Measurements from ENCODE around the gene RLF.

The RLF gene

DNA sequence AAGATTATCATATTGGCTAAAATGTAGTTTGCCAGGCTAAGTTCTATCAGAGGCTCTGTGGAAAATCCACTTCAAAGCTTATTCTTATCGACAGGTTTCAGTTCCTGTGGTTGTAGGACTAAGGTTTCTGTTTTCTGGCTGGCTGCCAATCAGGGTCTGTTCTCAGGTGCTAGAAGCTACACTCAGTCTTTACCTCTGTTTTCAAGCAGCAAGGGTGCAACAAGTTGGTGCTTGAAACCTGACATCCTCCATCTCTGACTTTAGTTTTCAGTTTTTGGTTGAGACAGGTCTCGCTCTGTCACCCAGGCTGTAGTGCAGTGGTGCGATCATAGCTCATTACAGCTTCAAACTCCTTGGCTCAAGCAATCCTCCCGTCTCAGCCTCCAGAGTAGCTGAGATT, 71.3 kb downstream of the RLF start:
- H3K36me3 ChIP-seq (ENCODE audit: insufficient read depth, low read length), result peaks cover 81% of the 10 kb centered on the region
- ATAC-seq (ENCODE audit: insufficient read depth, low read depth), result no peak

DNA sequence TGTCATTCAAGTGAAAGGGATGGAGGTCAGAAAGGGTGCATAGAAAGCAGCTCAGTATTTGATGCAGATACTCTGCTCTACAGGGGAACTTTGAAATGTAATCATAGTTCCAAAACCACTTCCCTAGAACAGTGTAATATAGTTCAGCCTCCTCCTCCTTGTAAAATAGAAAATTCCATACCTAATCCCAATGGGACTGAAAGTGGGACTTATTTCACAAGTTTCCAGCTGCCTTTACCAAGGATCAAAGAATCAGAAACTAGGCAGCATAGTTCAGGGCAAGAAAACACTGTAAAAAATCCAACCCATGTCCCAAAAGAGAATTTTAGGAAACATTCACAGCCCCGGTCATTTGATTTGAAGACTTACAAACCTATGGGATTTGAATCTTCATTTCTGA, 78.4 kb downstream of the RLF start:
- H3K36me3 ChIP-seq (ENCODE audit: insufficient read depth, low read length), result peaks cover 48% of the 10 kb centered on the region

More for the DNA sequence above, 71.3 kb downstream of the RLF start:
- no peak overlapping the region for H3K27ac ChIP-seq (ENCODE audit: low read length)
- no peak overlapping the region for H3K4me2 ChIP-seq (ENCODE audit: insufficient read depth, low read length)
- H3K79me2 ChIP-seq (ENCODE audit: insufficient read depth, low read length), result no peaks in the 10 kb centered on the region
- H3K9ac ChIP-seq (ENCODE audit: low read depth, low read length), result no peak overlapping the region
- H3K27me3 ChIP-seq (ENCODE audit: insufficient read depth, low read length, poor library complexity), result no peaks in the 10 kb centered on the region
- no peaks in the 10 kb centered on the region for H3K9me3 ChIP-seq (ENCODE audit: insufficient read depth, low read length, severe bottlenecking)
- no peaks in the 10 kb centered on the region for H4K20me1 ChIP-seq (ENCODE audit: insufficient read depth, low read length)
- H3K4me3 ChIP-seq (ENCODE audit: low read depth in 1 of 2, low read length in 2 of 2), result no peak overlapping the region
- H3K4me1 ChIP-seq (ENCODE audit: insufficient read depth, low read length), result no peaks in the 10 kb centered on the region
- no peak overlapping the region for H2AFZ ChIP-seq (ENCODE audit: low read depth, low read length)
- TF ChIP-seq, protein P1, sequence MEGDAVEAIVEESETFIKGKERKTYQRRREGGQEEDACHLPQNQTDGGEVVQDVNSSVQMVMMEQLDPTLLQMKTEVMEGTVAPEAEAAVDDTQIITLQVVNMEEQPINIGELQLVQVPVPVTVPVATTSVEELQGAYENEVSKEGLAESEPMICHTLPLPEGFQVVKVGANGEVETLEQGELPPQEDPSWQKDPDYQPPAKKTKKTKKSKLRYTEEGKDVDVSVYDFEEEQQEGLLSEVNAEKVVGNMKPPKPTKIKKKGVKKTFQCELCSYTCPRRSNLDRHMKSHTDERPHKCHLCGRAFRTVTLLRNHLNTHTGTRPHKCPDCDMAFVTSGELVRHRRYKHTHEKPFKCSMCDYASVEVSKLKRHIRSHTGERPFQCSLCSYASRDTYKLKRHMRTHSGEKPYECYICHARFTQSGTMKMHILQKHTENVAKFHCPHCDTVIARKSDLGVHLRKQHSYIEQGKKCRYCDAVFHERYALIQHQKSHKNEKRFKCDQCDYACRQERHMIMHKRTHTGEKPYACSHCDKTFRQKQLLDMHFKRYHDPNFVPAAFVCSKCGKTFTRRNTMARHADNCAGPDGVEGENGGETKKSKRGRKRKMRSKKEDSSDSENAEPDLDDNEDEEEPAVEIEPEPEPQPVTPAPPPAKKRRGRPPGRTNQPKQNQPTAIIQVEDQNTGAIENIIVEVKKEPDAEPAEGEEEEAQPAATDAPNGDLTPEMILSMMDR (IDR thresholded peaks at IDR 0.05; ENCODE audit: borderline replicate concordance, extremely low read depth, low read length, poor library complexity, severe bottlenecking), result no peak
- no peak for TF ChIP-seq EZH2 (IDR thresholded peaks at IDR 0.05; ENCODE audit: borderline replicate concordance, low read depth, low read length, severe bottlenecking)
- peak; percentile 20 for DNase-seq

DNA sequence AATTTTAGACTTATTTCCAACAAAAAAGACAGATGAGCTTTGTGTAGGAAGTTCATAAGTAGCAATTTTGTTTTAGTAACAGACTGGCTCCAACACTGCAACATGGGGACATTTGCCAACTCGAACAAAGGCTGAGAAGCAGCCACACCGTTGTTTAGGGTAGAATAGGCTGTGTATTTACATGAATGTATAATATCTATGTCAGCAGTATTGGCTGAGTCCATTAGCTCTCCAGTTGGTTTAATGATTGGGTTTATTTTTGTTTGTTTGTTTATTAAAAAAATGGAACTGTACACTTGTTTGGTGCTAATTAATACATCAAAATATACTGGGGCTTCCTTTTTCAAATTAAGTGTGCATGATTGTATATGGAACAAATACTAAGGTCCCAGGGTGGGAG, 79.2 kb downstream of the RLF start:
- no peak overlapping the region for H3K9ac ChIP-seq (ENCODE audit: low read depth, low read length)
- no peaks in the 10 kb centered on the region for H3K79me2 ChIP-seq (ENCODE audit: insufficient read depth, low read length)
- peaks cover 41% of the 10 kb centered on the region for H3K36me3 ChIP-seq (ENCODE audit: insufficient read depth, low read length)
- H3K4me1 ChIP-seq (ENCODE audit: insufficient read depth, low read length), result no peaks in the 10 kb centered on the region
- no peak overlapping the region for H2AFZ ChIP-seq (ENCODE audit: low read depth, low read length)
- H3K4me3 ChIP-seq (ENCODE audit: low read depth in 1 of 2, low read length in 2 of 2), result no peak overlapping the region
- H3K27me3 ChIP-seq (ENCODE audit: insufficient read depth, low read length, poor library complexity), result no peaks in the 10 kb centered on the region
- no peaks in the 10 kb centered on the region for H4K20me1 ChIP-seq (ENCODE audit: insufficient read depth, low read length)
- H3K4me2 ChIP-seq (ENCODE audit: insufficient read depth, low read length), result no peak overlapping the region
- H3K9me3 ChIP-seq (ENCODE audit: insufficient read depth, low read length, severe bottlenecking), result no peaks in the 10 kb centered on the region
- H3K27ac ChIP-seq (ENCODE audit: low read length), result no peak overlapping the region
- no peak for TF ChIP-seq EZH2 (IDR thresholded peaks at IDR 0.05; ENCODE audit: borderline replicate concordance, low read depth, low read length, severe bottlenecking)
- TF ChIP-seq, protein P1 (IDR thresholded peaks at IDR 0.05; ENCODE audit: borderline replicate concordance, extremely low read depth, low read length, poor library complexity, severe bottlenecking), result no peak
- no peak for ATAC-seq (ENCODE audit: insufficient read depth, low read depth)
- DNase-seq, result no peak

More for the DNA sequence above, 78.4 kb downstream of the RLF start:
- no peaks in the 10 kb centered on the region for H4K20me1 ChIP-seq (ENCODE audit: insufficient read depth, low read length)
- H3K4me1 ChIP-seq (ENCODE audit: insufficient read depth, low read length), result no peaks in the 10 kb centered on the region
- H2AFZ ChIP-seq (ENCODE audit: low read depth, low read length), result no peak overlapping the region
- no peaks in the 10 kb centered on the region for H3K9me3 ChIP-seq (ENCODE audit: insufficient read depth, low read length, severe bottlenecking)
- TF ChIP-seq EZH2 (IDR thresholded peaks at IDR 0.05; ENCODE audit: borderline replicate concordance, low read depth, low read length, severe bottlenecking), result no peak
- TF ChIP-seq, protein P1 (IDR thresholded peaks at IDR 0.05; ENCODE audit: borderline replicate concordance, extremely low read depth, low read length, poor library complexity, severe bottlenecking), result no peak
- no peak overlapping the region for H3K27ac ChIP-seq (ENCODE audit: low read length)
- DNase-seq (no peak), ATAC-seq (ENCODE audit: insufficient read depth, low read depth) (no peak)
- no peaks in the 10 kb centered on the region for H3K27me3 ChIP-seq (ENCODE audit: insufficient read depth, low read length, poor library complexity)
- H3K79me2 ChIP-seq (ENCODE audit: insufficient read depth, low read length), result no peaks in the 10 kb centered on the region
- H3K4me3 ChIP-seq (ENCODE audit: low read depth in 1 of 2, low read length in 2 of 2), result no peak overlapping the region
- H3K9ac ChIP-seq (ENCODE audit: low read depth, low read length), result no peak overlapping the region
- no peak overlapping the region for H3K4me2 ChIP-seq (ENCODE audit: insufficient read depth, low read length)

DNA sequence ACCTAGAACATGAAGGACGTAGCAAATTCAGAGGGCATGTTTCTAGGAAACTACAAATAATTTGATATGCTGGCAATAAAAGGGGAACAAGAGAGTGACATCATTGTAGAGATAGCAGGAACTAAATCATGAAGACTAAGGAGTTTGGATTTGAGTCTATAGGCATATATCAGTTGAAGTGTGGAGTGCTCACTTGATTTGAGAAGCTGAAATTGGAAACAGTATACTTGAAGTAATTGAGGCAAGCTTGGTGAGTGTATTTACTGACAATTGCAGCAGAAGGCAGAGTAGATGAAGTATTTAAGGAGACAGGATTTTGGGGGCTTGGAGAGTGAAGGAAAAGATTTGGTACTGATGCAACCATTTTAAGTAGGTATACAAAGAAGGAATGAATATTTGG, 80.2 kb downstream of the RLF start:
- Histone ChIP-seq H3K79me2 (ENCODE audit: insufficient read depth, low read length) (no peaks in the 10 kb centered on the region), H3K9ac (ENCODE audit: low read depth, low read length) (no peak overlapping the region), H3K36me3 (ENCODE audit: insufficient read depth, low read length) (peaks cover 31% of the 10 kb centered on the region), H2AFZ (ENCODE audit: low read depth, low read length) (no peak overlapping the region), H3K27ac (ENCODE audit: low read length) (no peak overlapping the region), H3K9me3 (ENCODE audit: insufficient read depth, low read length, severe bottlenecking) (no peaks in the 10 kb centered on the region), H3K4me3 (ENCODE audit: low read depth in 1 of 2, low read length in 2 of 2) (no peak overlapping the region), H3K4me1 (ENCODE audit: insufficient read depth, low read length) (no peaks in the 10 kb centered on the region), H4K20me1 (ENCODE audit: insufficient read depth, low read length) (no peaks in the 10 kb centered on the region), H3K27me3 (ENCODE audit: insufficient read depth, low read length, poor library complexity) (no peaks in the 10 kb centered on the region), H3K4me2 (ENCODE audit: insufficient read depth, low read length) (no peak overlapping the region)
- no peak for DNase-seq
- TF ChIP-seq, protein P1 (IDR thresholded peaks at IDR 0.05; ENCODE audit: borderline replicate concordance, extremely low read depth, low read length, poor library complexity, severe bottlenecking), result no peak
- TF ChIP-seq EZH2 (IDR thresholded peaks at IDR 0.05; ENCODE audit: borderline replicate concordance, low read depth, low read length, severe bottlenecking), result no peak
- no peak for ATAC-seq (ENCODE audit: insufficient read depth, low read depth)

Data from DND-41 (cell line).